A549 treated with Mapracorat at 1 μM for 4 hours (cell line): ENCODE results near the gene PLXNA3. TPM values are rescaled to one million over a fixed set of nuclear protein-coding genes. Genes with fewer than 3 reads are reported as not detected.

ENCODE experiments used
- total RNA-seq: library from RNA; stranded (reverse); fragments of 200-300 nt; extraction: Qiagen RNA extraction; gene quantifications from 5 replicates; pipeline ENCODE4 v1.2.3, GENCODE V29; 2022

Gene PLXNA3
- total RNA-seq, result 9.4 to 21.7 TPM (median 13.8 TPM) in 5 replicates

GRCh38 chrX:154458116-154458953, at the start of gene PLXNA3:
TSS of gene PLXNA3 (plus strand) at chrX:154458281. CDS start at chrX:154460184, 1,903 bp downstream.

GRCh38 chrX:154409222-154409871, 48.7 kb upstream of the PLXNA3 start, which contains the start of gene DNASE1L1:
TSS of gene DNASE1L1 (minus strand) at chrX:154409254. CDS start at chrX:154405568, 3,686 bp downstream.

GRCh38 chrX:154428176-154429171, 29.6 kb upstream of the PLXNA3 start, which contains the start of gene ATP6AP1:
TSS of gene ATP6AP1 (plus strand) at chrX:154428677. CDS start at chrX:154428693, 16 bp downstream.

GRCh38 chrX:154436983-154437752, 20.9 kb upstream of the PLXNA3 start, which contains the start of gene GDI1:
TSS of gene GDI1 (plus strand) at chrX:154437154. CDS start at chrX:154437255, 101 bp downstream.

GRCh38 chrX:154443992-154444754, 13.9 kb upstream of the PLXNA3 start, which contains the start of gene FAM50A:
TSS of gene FAM50A (plus strand) at chrX:154444141. CDS start at chrX:154444236, 95 bp downstream.

GRCh38 chrX:154478728-154479622, 20.9 kb downstream of the PLXNA3 start, which contains the start of gene LAGE3:
TSS of gene LAGE3 (minus strand) at chrX:154479281. CDS start at chrX:154478915, 366 bp downstream.

GRCh38 chrX:154486396-154487207, 28.5 kb downstream of the PLXNA3 start, which contains the start of gene UBL4A:
TSS of gene UBL4A (minus strand) at chrX:154486615. CDS start at chrX:154486584, 31 bp downstream.

GRCh38 chrX:154490414-154491083, 32.5 kb downstream of the PLXNA3 start, which contains the start of gene SLC10A3:
TSS of gene SLC10A3 (minus strand) at chrX:154490629. CDS start at chrX:154488940, 1,689 bp downstream.

GRCh38 chrX:154515966-154516655, 58.0 kb downstream of the PLXNA3 start, which contains the start of gene FAM3A:
TSS of gene FAM3A (minus strand) at chrX:154516232. CDS start at chrX:154515772, 460 bp downstream.

Other genes starting within 250 kb of the PLXNA3 start
- not detected in 5 replicates for gene OPN1MW2, start 238.5 kb upstream of the PLXNA3 start, total RNA-seq
- gene OPN1MW3, start 200.7 kb upstream of the PLXNA3 start, total RNA-seq, result not detected in 5 replicates
- not detected in 5 replicates for gene TEX28, start 163.2 kb upstream of the PLXNA3 start, total RNA-seq
- gene TKTL1, start 162.5 kb upstream of the PLXNA3 start, total RNA-seq, result 0.10 to 0.34 TPM in 2 of 5 replicates, not detected in the others
- gene FLNA, start 83.6 kb upstream of the PLXNA3 start, total RNA-seq, result 1,424 to 1,705 TPM (median 1,562 TPM) in 5 replicates
- 137 to 168 TPM (median 157 TPM) in 5 replicates for gene EMD, start 79.0 kb upstream of the PLXNA3 start, total RNA-seq
- gene RPL10, start 59.9 kb upstream of the PLXNA3 start, total RNA-seq, result 5,331 to 5,684 TPM (median 5,492 TPM) in 5 replicates
- 26.3 to 35.0 TPM (median 30.5 TPM) in 5 replicates for gene DNASE1L1, start 49.0 kb upstream of the PLXNA3 start, total RNA-seq
- 30.7 to 42.5 TPM (median 41.1 TPM) in 5 replicates for gene TAFAZZIN, start 46.7 kb upstream of the PLXNA3 start, total RNA-seq
- 80.3 to 111 TPM (median 104 TPM) in 5 replicates for gene ATP6AP1, start 29.6 kb upstream of the PLXNA3 start, total RNA-seq
- 96.6 to 108 TPM (median 102 TPM) in 5 replicates for gene GDI1, start 21.1 kb upstream of the PLXNA3 start, total RNA-seq
- gene FAM50A, start 14.1 kb upstream of the PLXNA3 start, total RNA-seq, result 96.4 to 128 TPM (median 111 TPM) in 5 replicates
- gene LAGE3, start 21.0 kb downstream of the PLXNA3 start, total RNA-seq, result 46.6 to 72.5 TPM (median 69.3 TPM) in 5 replicates
- gene UBL4A, start 28.3 kb downstream of the PLXNA3 start, total RNA-seq, result 60.6 to 74.3 TPM (median 69.8 TPM) in 5 replicates
- gene SLC10A3, start 32.3 kb downstream of the PLXNA3 start, total RNA-seq, result 29.9 to 42.7 TPM (median 41.5 TPM) in 5 replicates
- 30.7 to 48.5 TPM (median 45.5 TPM) in 5 replicates for gene FAM3A, start 58.0 kb downstream of the PLXNA3 start, total RNA-seq
- 1,294 to 1,535 TPM (median 1,398 TPM) in 5 replicates for gene G6PD, start 88.6 kb downstream of the PLXNA3 start, total RNA-seq
- gene IKBKG, start 89.3 kb downstream of the PLXNA3 start, total RNA-seq, result 34.5 to 47.0 TPM (median 43.8 TPM) in 5 replicates
- not detected in 5 replicates for gene CTAG1A, start 126.9 kb downstream of the PLXNA3 start, total RNA-seq
- gene CTAG1B, start 161.0 kb downstream of the PLXNA3 start, total RNA-seq, result not detected in 5 replicates
- gene CTAG2, start 195.3 kb downstream of the PLXNA3 start, total RNA-seq, result not detected in 5 replicates